Measurements from ENCODE around the gene COL7A1. TPM values are rescaled to one million over a fixed set of nuclear protein-coding genes. Genes with fewer than 3 reads are reported as not detected.

COL7A1 gene
- total RNA-seq, 1 experiment from 2014 or later, result 4.2 TPM

DNA sequence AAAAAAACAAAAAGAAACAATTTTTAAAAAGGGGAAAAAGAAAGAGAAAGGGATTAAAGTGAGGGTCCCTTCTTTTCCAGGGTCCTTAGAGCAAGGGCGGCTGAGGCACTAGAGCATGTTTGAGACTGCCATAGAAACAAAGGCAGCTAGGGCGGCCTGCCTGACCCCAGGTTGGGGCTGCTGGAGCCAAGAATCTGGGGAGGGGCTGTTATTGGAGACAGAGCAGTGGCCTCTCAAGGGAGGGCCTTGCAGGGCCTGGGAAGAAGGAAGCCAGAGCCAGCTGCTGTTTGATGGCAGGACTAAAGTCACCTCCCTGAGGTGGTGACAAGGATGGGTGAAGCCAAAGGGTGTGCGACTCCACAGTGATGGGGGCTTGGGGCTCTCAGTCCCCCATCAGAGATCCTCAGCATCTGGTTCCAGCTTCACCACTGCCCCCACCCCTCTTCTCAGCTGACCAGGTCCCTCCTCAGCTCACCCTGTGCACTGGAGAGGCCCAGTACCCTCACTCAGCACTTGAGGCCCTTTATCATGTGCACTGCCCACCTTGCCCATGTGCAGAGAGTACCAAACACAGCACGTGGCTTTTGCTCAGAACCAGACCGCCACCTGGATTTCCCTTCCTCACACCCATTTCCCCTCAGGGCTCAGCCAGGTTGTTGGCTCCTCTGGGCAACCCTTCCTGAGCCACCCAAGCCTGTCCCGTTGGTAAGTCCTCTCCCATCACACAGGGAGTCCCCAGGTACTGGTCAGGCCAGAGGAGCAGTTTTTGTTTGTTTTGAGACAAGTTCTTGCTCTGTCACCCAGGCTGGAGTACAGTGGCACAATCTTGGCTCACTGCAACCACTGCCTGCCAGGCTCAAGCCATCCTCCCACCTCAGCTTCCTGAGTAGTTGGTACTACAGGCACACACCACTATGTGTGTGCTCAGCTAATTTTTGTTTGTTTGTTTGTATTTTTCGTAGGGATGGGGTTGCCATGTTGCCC lies 24.7 kb upstream of the COL7A1 start:
- DNase-seq (ENCODE audit: low read depth), result no peak

DNA sequence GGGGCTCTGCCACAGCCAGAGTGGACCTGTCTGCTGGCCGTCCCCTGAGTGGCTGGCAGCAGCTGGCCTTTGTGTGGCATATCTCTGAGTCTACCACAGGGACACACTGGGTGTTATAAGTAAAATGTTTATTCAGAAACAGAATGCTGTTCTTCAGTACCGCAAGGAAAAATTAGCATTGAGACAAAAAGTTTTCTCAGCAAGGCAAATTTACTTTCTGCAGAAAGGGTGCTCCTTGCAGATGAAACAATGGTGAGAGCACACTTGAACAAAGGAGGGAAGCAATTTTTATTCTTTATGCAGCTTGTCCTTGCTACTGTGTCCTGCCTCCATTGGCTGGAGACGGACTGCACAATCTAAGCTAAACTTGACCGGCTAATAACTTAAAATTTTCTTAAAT lies 22.4 kb upstream of the COL7A1 start:
- DNase-seq (ENCODE audit: low read depth), result no peak

DNA sequence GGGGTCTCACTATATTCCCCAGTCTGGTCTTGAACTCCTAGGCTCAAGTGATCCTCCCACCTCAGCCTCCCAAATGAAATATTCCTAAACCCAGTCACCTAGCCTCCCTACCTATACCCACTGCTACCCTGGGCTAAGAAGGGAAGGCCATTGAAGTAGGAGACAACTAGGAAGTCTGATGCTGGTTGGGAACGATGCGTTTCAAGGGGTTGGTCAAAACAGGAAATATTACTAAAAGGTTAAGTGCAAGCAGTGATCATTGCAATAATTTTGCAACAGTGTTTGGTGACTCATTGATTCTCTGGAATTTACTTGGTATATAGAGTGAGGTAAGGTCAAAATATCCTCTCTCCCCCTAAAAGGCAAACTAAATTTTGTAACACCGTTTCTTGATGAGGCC lies 18.9 kb upstream of the COL7A1 start:
- peak; percentile 77 for DNase-seq (ENCODE audit: low read depth)

DNA sequence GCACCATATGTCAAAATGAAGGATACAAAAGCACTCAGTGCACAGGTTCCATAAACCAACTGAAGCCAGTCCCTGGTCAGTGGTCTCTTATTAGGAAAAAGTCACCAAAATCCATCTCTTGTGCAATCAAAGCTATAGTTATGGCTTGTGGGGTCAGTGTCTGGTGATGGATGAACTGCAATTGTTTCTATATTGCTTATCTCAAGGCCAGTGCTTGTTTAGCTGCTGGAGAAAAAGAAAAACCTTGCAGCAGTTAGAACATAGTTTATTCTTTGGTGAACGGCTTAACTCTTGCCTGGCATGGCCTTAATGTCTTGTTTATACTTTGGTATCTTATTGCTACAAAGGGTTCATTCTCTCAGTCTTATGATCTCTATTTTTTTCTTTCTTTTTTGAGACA lies 17.2 kb upstream of the COL7A1 start:
- no peak for DNase-seq (ENCODE audit: low read depth)

DNA sequence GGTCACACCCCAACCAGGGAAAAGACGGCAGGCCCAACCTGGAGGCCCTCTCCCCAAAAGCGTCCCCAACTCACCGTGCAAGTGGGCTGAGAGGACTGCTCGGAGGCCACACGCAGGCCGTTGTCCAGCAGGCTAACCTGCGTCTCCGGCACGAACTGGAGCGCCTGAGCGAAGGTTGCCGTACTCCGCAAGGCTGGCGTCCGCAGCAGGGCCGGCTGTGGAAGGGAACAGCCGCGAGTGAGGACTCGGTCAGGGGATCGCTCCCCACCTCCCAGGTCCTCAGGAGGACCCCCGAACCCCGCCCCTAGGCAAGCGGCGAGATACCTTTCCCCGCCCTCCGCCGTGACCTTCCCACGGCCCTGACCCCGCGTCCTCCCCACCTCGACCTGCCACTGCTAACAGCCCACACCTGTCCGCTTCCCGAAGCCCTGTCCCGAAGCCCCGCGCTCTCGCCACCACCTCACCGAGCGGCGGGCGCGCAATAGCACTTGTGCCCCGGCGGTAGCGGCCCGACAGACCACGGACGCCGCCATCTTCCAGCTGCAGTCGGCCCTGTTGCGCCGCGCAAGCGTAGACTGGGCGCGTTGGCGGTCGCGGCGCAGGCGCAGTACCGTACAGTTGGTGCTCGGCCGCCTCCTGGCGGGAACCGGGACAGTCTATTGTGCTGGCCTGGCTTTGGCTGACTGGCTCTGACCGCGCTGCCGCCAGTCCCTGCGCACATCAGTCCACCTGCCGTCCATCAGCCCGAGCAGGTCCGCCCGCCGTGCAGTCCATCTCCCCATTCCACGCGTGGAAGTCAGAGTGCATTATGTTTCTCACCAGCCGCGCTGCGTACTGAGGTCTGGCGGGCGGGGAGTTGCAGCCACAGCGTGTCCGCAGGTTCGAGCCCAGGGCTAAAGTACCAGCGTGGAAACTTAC lies 14.2 kb upstream of the COL7A1 start, which contains the start of gene UQCRC1:
UQCRC1 (minus strand) TSS at position 559 of the 918 bp plus-strand sequence; CDS start at position 533, 26 bp downstream.
- peak; percentile 90 for DNase-seq (ENCODE audit: low read depth)

DNA sequence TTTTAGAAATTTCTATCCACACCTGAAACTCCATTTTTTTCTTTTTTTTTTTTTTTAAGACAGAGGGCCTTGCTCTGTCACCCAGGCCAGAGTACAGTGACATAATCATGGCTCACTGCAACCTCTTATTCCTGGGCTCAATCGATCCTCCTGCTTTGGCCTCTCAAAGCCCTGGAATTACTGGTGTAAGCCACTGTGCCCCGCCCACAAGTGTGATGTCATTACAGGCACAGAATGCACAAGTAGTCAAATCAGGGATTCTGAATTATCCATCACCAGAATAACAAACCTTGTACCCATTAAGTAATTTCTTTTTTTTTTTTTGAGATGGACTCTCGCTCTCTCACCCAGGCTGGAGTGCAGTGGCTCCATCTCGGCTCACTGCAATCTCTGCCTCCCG lies 12.4 kb upstream of the COL7A1 start:
- DNase-seq (ENCODE audit: low read depth), result no peak

DNA sequence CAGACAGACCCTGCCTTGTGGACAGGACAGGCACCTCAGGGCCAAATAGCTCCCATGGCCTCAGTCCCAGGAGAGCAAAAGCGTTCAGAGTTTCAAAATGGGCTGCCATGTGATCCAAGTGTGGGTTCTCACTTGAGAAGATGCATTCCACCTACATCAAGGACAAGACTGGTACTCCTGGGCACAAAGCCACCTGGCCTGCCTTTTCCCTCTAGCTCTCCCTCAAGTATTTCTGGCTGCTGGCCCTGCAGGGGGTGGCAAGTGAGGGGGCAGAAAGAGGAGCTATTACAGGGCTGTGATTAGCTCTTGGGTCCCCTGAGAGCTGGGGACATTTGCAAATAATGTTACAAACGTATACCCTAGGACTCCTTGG lies 6.5 kb upstream of the COL7A1 start:
- no peak for DNase-seq (ENCODE audit: low read depth)

DNA sequence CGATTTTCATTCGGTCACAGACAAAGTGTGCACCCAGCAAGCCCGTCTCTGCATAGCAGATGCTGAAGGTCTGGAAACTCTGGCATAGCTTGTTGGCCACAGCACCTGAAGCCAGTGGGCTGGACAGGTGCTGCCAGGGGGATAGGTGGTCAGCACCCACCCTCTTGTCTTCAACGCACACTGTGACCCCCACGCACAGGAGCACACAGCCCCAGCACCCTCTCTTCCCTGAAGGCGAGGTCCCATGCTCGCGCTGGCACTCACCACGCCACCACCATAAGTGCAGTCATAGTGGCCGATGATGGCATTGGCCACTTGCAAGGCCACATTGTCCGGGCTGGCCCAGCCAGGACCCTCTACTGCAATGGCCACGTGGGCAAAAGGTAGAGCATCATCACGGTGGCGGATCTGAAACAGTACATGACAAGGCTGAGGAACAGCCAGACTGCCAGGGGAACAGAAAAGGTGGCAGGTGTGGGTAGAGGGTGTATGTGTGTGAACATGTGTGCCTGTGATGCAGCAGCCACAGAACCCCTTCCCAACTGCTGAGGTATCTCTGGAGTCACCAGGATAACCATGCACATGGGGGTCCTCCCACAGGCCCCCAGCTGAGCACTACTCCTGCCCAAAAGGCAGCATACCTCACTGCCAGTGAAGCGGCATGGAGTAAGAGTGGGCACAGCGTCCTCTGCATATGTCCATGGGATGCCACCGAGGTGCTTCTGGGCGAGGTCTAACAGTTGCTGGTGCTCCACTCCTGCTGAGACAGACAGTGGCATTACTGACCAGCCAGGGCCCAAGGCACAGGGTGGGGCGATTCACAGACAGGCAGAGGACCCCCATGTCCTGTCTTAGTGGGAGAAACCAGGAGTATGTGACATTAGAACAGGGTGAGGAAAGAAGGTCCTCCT lies 5.8 kb upstream of the COL7A1 start:
- no peak for DNase-seq (ENCODE audit: low read depth)

DNA sequence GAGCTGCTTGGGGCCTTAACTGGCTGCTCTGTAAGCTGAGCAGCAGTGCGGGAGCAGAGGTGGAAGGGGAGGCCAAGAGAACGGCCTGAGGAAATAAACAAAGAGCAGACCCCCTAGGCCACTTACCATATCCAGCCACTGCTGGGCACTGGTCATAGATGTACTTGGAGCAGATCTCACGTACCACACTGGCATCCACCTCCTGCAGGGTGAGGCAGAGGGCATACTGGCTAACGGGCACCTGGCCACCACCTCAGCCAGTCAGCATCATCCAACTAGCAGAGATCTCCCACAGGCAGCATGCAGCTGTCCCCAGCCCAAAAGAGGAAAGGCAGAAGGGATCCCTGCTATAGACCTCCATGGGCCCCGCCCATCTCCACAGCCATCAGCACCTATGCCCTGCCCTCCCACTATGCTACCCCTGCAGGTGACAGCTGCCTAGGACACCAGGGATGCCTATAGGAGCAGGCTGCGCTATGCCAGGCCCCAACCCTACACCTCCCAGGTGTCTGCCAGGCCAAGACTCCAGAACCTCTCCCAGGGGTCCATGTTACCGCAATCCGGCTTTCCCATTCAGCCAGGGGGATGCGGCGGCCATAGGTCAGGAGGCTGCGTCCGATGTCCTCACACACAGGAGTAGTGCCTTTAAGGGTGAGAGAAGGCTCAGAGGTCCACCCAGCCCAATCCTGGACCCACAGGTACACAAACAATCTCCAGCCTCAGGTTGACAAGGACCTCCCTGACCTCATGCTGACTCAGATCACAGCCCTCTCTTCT lies 4.6 kb upstream of the COL7A1 start:
- DNase-seq (ENCODE audit: low read depth), result no peak

DNA sequence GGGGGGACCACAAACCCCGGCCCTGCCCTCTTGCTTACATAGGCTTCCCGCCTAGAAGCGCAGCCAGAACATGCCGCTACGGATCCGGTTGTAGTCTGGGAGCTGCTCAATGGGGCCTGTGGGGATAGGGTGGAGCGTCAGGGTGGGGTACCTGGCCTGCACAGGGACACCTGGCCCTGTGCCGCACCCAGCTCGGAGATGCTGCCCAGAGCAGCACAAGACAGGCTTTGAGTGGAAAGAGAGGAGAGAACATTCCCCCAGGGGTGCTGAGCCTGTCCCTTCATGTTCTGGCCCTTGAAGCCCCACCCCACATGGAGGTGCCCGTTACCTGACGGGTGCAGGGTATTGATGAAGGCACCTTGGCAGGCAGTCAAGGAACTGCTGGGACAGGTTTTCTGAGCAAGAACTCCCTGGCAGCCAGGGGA lies 4.0 kb upstream of the COL7A1 start:
- DNase-seq (ENCODE audit: low read depth), result no peak

DNA sequence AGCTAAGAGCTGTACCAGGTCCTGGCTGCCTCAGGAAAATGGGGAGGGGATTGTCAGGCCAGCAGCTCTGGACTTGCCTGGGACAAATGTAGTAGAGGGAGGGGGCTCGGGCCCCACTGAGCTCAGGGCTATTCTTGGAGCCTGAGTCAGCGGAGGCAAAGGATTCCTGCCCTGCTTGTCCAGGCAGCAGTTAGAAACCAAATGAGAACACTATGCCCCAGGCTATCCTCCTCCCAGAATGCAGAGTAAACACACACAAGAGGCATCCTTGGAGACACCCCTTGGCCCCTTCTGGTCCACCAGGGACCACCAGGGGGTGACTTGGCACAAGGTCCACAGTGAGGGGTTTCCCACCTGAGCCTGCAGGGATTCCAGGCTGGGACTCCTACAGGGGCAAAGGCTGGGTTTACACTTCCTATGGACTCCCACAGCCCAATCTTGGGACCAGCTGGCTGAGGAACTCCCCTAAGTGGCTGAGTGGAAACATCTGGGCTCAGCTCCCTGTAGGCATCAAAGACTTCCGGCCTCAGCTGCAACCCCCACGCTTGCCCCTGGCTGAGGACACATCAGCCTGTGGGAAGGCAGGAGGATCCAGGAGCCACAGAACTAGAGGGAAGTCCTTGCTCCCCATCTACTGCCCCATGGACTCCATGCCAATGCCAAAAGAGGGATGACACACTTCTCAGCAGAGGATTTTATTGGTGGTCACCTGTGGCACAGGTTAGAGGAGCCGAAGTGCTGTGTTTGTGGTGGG lies 3.4 kb upstream of the COL7A1 start:
- peak; percentile 83 for DNase-seq (ENCODE audit: low read depth)

DNA sequence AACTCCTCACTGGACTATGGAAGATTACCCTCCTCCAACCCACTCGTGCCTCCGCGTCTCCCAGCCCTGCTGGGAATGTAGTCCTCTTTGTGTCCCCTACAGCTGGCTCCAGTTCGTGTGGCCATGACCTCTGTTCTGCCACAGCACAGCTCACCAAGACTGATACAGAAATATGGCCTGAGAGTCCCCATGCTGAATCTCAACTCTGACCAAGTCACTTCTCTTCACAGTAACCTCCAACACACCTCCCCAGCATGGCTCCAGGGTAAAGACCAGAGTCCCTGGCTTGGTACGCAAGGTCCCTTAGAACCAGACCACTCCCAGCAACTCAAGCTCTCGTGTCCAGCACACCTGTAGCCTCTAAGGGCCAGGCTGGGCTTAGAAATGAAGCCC lies 2.3 kb upstream of the COL7A1 start:
- DNase-seq (ENCODE audit: low read depth), result no peak

DNA sequence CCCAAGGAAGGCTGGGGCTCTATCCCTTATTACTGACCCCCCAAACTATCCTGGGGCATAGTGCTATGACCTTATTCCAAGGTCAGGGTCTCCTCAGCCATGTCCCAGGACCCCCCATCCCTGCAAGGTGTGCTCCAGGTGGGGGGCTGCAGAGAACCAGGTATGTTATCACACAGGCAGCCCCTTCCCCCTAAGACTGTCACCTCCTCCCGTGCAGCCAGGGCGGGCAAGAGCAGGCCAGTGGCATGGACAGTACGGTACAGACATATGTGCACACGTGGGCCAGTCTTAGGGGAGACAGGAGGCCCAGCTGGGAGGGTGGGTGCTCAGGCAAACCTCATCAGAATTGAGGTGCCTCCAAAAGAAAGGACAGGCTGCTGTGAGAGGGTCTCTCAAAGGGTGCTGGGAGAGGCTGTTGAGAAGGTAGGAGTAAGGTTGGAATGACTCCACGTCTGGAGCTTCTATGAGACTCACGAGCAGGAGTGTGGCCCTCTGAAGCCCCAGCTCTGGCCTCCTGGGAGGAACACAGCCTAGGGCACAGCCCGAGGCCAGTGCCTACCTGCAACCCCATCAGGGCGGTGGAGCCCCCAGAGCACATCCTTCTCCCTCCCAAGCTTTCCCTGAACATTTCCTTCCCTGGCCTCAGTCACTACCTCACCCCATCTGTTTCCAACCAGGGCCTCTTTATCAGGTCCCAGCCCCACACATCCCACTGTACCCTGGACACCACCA lies 1.7 kb upstream of the COL7A1 start:
- no peak for DNase-seq (ENCODE audit: low read depth)

DNA sequence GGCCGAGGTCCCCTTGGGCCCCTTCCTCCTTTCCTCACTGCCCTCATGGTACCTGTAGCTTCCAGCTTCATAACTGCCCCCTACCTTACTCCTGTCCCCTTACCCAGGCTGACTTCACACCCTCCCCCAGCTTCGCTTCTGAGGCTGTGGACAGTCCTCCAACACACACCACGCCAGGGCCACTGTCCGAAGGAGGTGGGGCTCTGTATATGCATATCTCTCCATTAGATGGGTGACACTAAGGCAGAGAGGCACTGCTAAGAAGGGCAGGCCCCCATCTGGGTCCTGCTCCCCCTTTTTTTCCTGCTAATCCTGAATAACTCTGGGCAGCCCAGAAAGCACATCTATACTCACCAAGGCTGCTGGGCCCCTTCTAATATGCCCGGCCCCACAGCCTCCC lies 1.0 kb upstream of the COL7A1 start:
- no peak for DNase-seq (ENCODE audit: low read depth)

DNA sequence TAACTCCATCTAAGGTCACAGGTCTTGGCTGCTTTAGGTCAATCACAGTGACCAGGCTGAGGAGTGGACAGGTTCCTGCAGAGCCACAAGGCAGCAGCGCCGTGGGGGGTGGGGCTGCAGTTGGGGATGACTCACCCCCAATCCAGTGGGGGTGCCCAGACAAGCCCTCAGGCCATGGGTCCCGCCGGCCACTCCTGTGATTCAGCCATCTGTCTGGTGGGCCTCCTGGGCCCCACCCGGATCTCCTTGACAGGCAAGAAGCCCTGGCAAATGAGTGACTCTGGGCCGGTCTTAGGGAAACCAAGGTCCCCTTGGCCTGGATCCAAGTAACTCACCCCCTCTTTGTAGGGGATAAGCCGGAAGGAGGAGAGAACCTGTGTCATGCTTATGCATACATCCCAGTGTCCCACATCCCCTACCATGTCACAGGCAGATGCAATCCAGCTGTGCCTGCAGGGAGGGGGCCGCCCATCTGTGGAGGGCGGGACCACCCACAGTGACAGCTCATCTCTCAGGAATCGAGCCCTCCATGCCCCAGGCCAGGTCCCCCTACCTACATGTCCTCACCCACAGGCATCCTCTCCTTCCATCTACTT lies 495 bp upstream of the COL7A1 start:
- DNase-seq (ENCODE audit: low read depth), result peak; percentile 98

DNA sequence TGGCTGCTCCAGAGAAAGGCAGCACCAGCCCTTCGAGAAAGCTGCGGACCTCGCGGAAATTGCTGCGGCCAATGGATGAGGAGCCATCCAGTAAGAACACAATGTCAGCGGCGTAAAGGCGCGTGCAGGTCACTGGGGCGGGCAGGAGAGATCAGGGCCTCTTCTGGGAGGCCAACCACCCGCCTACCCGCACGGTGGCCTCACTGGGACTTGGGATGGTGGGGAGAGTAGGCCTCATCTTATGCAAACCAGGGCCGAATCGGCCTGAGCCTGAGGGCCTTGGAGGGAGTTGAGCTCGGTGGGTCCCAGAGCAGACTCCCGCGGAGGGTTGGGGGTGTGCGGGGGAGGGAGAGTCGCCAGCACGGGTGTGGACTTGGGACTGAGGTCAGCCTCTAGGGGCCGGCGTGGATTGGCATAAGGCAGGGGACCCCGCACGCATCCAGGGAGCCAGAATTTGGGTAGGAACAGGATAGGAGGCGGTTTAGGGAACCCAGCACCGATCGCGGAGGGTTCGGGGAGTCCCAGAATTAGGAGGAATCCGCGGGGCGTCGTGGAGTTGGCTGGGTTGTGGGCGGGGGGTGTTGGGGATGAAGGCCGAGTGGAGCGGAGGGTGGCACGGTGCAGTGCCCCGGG lies 596 bp downstream of the COL7A1 start:
- DNase-seq (ENCODE audit: low read depth), result no peak

DNA sequence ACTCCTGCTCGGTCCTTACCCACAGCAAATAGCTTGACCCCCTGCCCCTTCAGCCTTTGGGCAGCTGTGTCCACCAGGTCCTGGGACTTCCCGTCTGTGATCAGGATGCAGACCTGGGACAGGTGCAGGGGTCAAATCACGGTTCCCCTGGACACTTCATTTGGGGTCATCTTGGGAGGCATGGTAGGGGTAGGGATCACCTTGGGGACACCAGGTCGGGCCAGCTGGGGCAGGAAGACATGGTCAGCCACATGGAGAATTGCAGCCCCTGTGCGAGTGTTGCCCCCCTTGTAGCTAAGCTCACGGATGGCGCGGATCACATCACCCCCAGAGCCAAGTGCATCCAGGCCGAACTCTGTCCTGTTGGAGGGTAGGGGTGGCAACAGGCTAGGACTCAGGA lies 1.8 kb downstream of the COL7A1 start:
- DNase-seq (ENCODE audit: low read depth), result no peak

Data from HT1080 (cell line).